Smooth muscle cell (in vitro differentiated cells): ENCODE results near the gene EYS. TPM values are rescaled to one million over a fixed set of nuclear protein-coding genes. Genes with fewer than 3 reads are reported as not detected.
A peak's percentile ranks its signal among the peaks of the same experiment; 100 is the strongest.

ENCODE experiments used
- DNase-seq: peaks from one replicate; lab custom pipeline; 2025; ENCODE audit not compliant: unreplicated experiment; lab: John Stamatoyannopoulos, UW
- H2AFZ ChIP-seq: fragments of 200-600 bp; sonication (generic); 2 replicates; pipeline ENCODE4 v1.6.0; 2016; ENCODE audit warnings: antibody characterized with exemption, low read depth, mild to moderate bottlenecking
- H3F3A ChIP-seq: fragments of 200-600 bp; sonication (generic); 2 replicates; pipeline ENCODE4 v1.6.0; 2017; ENCODE audit warnings: antibody characterized with exemption, low read depth
- H3K27ac ChIP-seq: fragments of 200-600 bp; sonication (generic); 2 replicates; pipeline ENCODE4 v1.5.1; 2016; ENCODE audit warnings: low read depth, mild to moderate bottlenecking
- H3K27me3 ChIP-seq: fragments of 200-600 bp; sonication (generic); 2 replicates; pipeline ENCODE4 v1.6.1; 2016; ENCODE audit warnings: low read depth, mild to moderate bottlenecking
- H3K36me3 ChIP-seq: fragments of 200-600 bp; sonication (generic); 2 replicates; pipeline ENCODE4 v1.5.1; 2016; ENCODE audit warnings: low read depth
- H3K4me1 ChIP-seq: fragments of 200-600 bp; sonication (generic); 2 replicates; pipeline ENCODE4 v1.5.1; 2016; ENCODE audit warnings: low read depth
- H3K4me2 ChIP-seq: fragments of 200-600 bp; sonication (generic); 2 replicates; pipeline ENCODE4 v1.6.0; 2016; ENCODE audit warnings: mild to moderate bottlenecking
- H3K4me3 ChIP-seq: fragments of 200-600 bp; sonication (generic); 2 replicates; pipeline ENCODE4 v1.5.1; 2016; ENCODE audit warnings: mild to moderate bottlenecking
- H3K79me2 ChIP-seq: fragments of 200-600 bp; sonication (generic); 2 replicates; pipeline ENCODE4 v1.6.0; 2016; ENCODE audit warnings: low read depth, mild to moderate bottlenecking
- H3K9ac ChIP-seq: fragments of 200-600 bp; sonication (generic); 2 replicates; pipeline ENCODE4 v1.6.0; 2016; ENCODE audit warnings: low read depth
- H3K9me3 ChIP-seq: fragments of 200-600 bp; sonication (generic); replicated peaks from 2 replicates; pipeline ENCODE4 v1.5.1; 2016; ENCODE audit warnings: low read depth
- H4K20me1 ChIP-seq: fragments of 200-600 bp; sonication (generic); 2 replicates; pipeline ENCODE4 v1.6.0; 2016; ENCODE audit warnings: low read depth
- CTCF ChIP-seq: fragments of 200-600 bp; sonication (generic); IDR thresholded peaks from 2 replicates; pipeline ENCODE4 v1.5.1; 2017; ENCODE audit warnings: borderline replicate concordance, mild to moderate bottlenecking, antibody characterized with exemption; ENCODE audit not compliant: insufficient read depth, poor library complexity, severe bottlenecking
- WGBS: methylation state at CpG from one replicate; pipeline ENCODE4 v1.1.7; 2016; ENCODE audit warnings: low lambda C conversion rate; 5-methylcytosine and 5-hydroxymethylcytosine counted together
- polyA plus RNA-seq: library from polyadenylated mRNA; unstranded; fragments of >200 nt; fragmentation: Nextera tagmentation; extraction: Ambion mirVana; gene quantifications from 2 replicates; pipeline ENCODE4 v1.2.1, GENCODE V29; 2016
- total RNA-seq: library from RNA; depleted of rRNA; stranded (reverse); fragments of >200 nt; gene quantifications from 2 replicates; pipeline ENCODE4 v1.2.3, GENCODE V29; 2014

EYS gene
- total and polyA plus RNA-seq, 2 experiments from 2014 or later, result 0.07 to 0.18 TPM

GRCh38 chr6:64750910-64751309, 956.1 kb downstream of the EYS start:
- no peak overlapping the region for H2AFZ ChIP-seq
- H3K36me3 ChIP-seq, result no peaks in the 10 kb centered on the region
- no peak overlapping the region for H3K4me3 ChIP-seq
- no peaks in the 10 kb centered on the region for H3K27me3 ChIP-seq
- no peaks in the 10 kb centered on the region for H3F3A ChIP-seq
- no peaks in the 10 kb centered on the region for H3K9me3 ChIP-seq
- no peak for DNase-seq
- no peaks in the 10 kb centered on the region for H3K4me1 ChIP-seq
- no peak overlapping the region for H3K4me2 ChIP-seq
- no peaks in the 10 kb centered on the region for H4K20me1 ChIP-seq
- 82% methylated on average over 2 of the region's 2 CpGs for WGBS
- H3K27ac ChIP-seq, result no peak overlapping the region
- H3K79me2 ChIP-seq, result no peaks in the 10 kb centered on the region
- TF ChIP-seq CTCF, result no peak
- no peak overlapping the region for H3K9ac ChIP-seq

DNA sequence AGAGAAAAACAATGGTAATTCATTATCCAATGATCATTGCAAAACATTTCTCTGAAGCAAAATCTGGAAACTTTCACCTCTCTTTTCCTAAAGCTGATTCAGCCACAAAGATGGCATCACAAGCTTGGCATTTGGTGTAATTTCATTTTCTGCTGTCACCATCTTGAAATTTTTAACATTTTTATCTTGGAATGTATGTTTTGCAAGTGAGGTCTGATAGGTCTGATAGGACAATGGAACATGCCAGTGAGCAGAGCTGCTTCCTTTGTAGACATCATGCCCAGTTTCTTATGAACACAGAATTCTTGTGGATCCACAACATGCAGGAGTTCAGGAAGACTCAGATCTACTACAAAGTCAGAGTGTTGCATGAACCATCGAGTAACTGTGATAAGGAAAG, 969.6 kb downstream of the EYS start:
- Histone ChIP-seq H3K4me2 (no peak overlapping the region), H3K79me2 (no peaks in the 10 kb centered on the region), H3F3A (no peaks in the 10 kb centered on the region), H3K4me3 (no peak overlapping the region), H3K9ac (no peak overlapping the region), H3K9me3 (no peaks in the 10 kb centered on the region), H3K27ac (no peak overlapping the region), H2AFZ (no peak overlapping the region), H3K4me1 (no peaks in the 10 kb centered on the region), H3K27me3 (no peaks in the 10 kb centered on the region), H4K20me1 (no peaks in the 10 kb centered on the region), H3K36me3 (no peaks in the 10 kb centered on the region)
- 63% methylated on average over 1 of the region's 1 CpG for WGBS
- DNase-seq, result no peak
- no peak for TF ChIP-seq CTCF

DNA sequence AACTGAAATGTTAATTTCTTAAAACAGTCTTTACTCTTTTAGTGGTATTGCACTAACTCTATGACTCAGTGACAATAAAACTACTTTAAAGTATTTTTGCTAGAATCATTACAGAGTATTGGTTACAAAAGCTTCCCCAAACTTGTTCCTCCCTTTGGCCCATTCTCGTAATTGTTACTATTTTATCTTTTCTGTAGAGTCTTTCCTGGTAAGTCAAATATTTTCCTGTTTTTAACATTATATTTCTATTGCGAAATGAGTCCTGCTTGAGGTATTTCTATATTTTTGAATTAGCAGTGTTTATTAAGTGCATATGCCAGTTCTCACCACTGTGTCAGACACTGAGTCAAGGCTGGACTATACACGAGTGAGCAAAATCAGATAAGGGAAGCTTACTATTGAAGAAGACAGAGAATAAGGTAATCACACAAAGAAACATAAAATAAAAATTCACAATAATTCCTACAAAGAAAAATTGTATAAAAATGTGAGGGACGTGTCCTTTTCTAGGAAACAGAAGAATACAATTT, 970.5 kb downstream of the EYS start:
- Histone ChIP-seq H3K36me3 (no peaks in the 10 kb centered on the region), H3K9me3 (no peaks in the 10 kb centered on the region), H3K4me1 (no peaks in the 10 kb centered on the region), H3F3A (no peaks in the 10 kb centered on the region), H4K20me1 (no peaks in the 10 kb centered on the region), H3K27ac (no peak overlapping the region), H3K4me2 (no peak overlapping the region), H2AFZ (peak overlapping the region; percentile 3), H3K79me2 (no peaks in the 10 kb centered on the region), H3K4me3 (no peak overlapping the region), H3K9ac (no peak overlapping the region), H3K27me3 (no peaks in the 10 kb centered on the region)
- no peak for TF ChIP-seq CTCF
- no peak for DNase-seq
- WGBS, result 68% methylated on average over 4 of the region's 4 CpGs

GRCh38 chr6:64733433-64733832, 973.6 kb downstream of the EYS start:
- 97% methylated on average over 4 of the region's 4 CpGs for WGBS

More at GRCh38 chr6:64733433-64733832, 973.6 kb downstream of the EYS start:
- H3K79me2 ChIP-seq, result no peaks in the 10 kb centered on the region
- no peaks in the 10 kb centered on the region for H3K36me3 ChIP-seq
- H3F3A ChIP-seq, result no peaks in the 10 kb centered on the region
- H3K4me1 ChIP-seq, result no peaks in the 10 kb centered on the region
- H3K27ac ChIP-seq, result no peak overlapping the region
- TF ChIP-seq CTCF, result no peak
- H3K9me3 ChIP-seq, result no peaks in the 10 kb centered on the region
- no peak for DNase-seq
- H3K27me3 ChIP-seq, result no peaks in the 10 kb centered on the region
- no peak overlapping the region for H3K4me3 ChIP-seq
- H4K20me1 ChIP-seq, result no peaks in the 10 kb centered on the region
- H2AFZ ChIP-seq, result no peak overlapping the region
- H3K4me2 ChIP-seq, result no peak overlapping the region
- H3K9ac ChIP-seq, result no peak overlapping the region
